SHP77 (cell line): ENCODE results near the gene INSL3.

Experiments
- DNase-seq, 2 experiments: peaks; one replicate each; lab custom pipeline; 2025; lab: John Stamatoyannopoulos, UW

INSL3 gene

GRCh38 chr19:17821190-17821589 is at the start of gene INSL3:
Gene INSL3, minus strand, starts transcription at chr19:17821519. Its CDS starts 13 bp downstream, at chr19:17821506.
- DNase-seq = no peak

DNA sequence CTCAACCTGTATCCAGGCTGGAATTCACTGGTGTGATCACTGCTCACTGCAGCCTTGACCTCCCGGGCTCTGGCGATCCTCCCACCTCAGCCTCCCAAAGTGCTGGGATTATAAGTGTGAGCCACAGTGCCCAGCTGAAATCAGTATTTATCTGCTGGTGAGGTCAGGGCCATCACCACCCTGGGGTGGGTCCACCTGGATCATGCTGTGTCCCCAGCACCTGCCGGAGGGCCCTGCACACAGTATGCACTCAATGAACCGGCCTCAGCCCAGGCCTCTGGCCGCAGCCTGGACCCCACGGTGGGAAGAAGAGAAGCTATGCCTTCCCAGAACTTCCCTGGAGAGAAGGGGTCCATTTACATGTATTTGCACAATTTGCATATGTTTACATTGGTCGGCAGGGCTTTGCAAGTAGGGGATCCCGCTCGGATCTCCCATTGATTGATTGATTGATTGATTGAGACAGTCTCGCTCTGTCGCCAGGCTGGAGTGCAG is 47.8 kb upstream of the INSL3 start:
- DNase-seq = no peak

GRCh38 chr19:17868669-17869068 is 47.4 kb upstream of the INSL3 start:
- no peak for DNase-seq

- no peak for DNase-seq
These were observed 45.7 kb upstream of the INSL3 start for GRCh38 chr19:17866964-17867486.

DNA sequence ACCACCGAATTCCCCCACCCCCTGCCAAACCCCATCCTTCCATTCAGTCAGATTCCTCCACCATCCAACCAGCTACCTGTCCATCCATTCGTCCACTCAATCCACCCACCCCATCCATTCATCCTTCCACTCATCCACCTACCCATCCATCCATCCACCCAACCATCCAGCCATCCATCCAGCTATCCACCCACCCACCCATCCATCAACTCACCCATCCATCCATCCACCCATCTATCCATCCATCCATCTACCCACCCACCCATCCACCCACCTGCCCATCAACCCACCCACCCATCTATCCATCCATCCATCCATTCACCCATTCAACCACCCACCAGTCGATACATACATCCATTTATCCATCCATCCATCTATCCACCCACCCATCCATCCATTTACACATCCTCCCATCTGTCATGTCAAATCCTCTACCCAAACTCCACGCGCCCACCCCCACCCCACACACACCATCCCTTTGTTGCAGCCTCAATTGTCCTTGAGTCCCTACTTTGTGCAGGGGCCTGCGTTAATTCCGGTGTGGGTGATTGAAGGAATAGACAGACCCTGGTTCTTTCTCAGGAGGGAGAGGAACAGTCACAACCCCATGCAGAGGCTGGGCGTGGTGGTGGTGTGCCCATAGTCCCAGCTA is 45.1 kb upstream of the INSL3 start:
- no peak for DNase-seq

GRCh38 chr19:17865364-17866311 is 44.3 kb upstream of the INSL3 start:
- DNase-seq = no peak

GRCh38 chr19:17863520-17864182 is 42.3 kb upstream of the INSL3 start:
- no peak for DNase-seq

GRCh38 chr19:17862711-17863519 is 41.6 kb upstream of the INSL3 start:
- DNase-seq = no peak

GRCh38 chr19:17861542-17862402 is 40.5 kb upstream of the INSL3 start:
- DNase-seq = no peak

GRCh38 chr19:17860993-17861360 is 39.7 kb upstream of the INSL3 start:
- no peak for DNase-seq

DNA sequence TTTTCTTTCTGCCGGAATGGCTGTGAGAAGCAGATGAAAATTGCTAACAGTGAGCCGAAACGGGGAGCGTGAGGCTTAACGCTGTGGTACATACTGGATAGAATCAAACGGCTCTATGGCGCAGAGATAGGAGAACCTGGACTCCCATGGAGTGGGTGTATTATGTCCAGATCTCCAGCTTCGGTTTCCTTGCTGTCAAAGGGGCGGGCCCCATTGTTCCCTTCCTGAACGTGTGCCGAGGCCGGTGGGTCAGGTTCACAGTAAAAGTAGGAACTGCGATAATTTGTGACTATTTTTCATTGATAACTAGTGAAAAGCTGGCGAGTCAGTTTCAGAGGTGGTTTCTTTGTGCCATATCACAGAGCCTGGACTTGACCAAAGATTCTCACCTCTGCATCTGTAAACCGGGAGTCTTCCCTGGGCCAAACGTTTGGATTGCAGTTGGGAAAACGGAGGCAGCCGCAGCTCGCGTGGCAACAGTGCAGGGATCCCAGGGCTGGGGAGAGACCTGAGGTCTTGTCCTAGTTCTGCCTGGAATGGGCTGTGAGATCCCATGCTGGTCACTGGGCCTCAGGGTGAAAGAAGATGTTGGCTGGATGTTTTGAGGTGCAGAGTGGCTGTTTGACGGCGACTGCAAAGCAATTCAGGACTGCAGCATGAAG is 39.1 kb upstream of the INSL3 start:
- DNase-seq = no peak

- peak; percentile 99 to 100 for DNase-seq
These were observed 38.4 kb upstream of the INSL3 start, which contains the start of gene RPL18A for GRCh38 chr19:17859533-17860330. Gene RPL18A, plus strand, starts transcription at chr19:17859910. Its CDS starts 47 bp downstream, at chr19:17859957.

DNA sequence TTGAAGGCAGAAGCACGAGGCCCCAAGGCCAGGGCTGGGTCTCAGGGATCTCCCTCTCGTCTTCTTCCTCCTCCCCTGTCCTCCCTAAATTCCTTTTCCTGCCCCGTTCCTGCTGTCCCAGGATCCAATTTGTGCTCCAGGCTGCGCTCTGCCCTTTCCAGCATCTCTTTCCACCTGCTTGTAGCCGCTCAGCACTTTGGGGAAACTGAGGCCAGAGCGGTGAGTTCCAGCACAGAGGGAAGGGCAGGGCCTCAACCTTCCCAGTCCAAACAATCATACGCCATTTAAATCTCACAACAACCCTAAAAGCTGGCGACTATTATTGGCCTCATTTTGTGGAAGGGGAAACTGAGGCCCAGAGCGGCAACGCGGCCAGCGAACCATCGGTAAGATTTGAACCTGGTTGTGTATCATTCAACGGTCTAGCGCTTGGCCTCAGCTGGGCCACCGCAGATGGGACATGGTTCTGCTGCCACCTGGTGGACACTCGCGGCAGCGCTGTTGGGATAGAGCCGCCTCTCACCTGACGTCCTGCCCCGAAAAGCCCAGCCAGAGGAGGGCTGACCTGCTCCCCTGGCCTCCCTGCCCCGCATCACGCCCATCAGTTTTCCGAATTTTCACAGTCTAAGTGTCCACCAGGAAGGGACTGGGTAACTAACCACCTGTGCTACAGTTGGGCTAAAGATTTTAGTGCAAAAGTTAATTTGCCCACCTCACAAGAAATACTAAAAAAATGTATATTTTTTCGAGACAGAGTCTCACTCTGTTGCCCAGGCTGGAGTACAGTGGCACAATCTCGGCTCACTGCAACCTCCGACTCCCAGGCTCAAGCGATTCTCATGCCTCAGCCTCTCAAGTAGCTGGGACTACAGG is 34.2 kb upstream of the INSL3 start:
- DNase-seq = peak; percentile 41 to 55

DNA sequence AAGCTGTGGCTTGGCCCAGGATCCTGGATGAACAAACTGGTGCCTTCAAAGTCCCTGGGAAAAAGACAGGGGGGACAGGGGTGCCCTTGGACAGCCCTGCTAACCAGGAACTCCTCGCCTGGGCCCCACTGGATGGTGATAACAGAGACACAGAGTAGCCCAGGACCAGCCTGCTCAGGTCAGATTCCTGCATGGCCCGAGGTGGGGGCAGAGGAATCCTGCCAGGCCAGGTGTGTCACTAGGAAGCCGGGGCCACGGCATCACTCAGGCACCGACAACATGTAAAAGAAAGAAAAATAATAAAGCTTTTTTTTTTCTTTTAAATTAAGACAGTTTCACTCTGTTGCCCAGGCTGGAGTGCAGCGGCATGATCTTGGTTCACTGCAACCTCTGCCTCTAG is 32.7 kb upstream of the INSL3 start:
- DNase-seq = no peak

GRCh38 chr19:17848595-17849292 is 27.4 kb upstream of the INSL3 start:
- DNase-seq = no peak

DNA sequence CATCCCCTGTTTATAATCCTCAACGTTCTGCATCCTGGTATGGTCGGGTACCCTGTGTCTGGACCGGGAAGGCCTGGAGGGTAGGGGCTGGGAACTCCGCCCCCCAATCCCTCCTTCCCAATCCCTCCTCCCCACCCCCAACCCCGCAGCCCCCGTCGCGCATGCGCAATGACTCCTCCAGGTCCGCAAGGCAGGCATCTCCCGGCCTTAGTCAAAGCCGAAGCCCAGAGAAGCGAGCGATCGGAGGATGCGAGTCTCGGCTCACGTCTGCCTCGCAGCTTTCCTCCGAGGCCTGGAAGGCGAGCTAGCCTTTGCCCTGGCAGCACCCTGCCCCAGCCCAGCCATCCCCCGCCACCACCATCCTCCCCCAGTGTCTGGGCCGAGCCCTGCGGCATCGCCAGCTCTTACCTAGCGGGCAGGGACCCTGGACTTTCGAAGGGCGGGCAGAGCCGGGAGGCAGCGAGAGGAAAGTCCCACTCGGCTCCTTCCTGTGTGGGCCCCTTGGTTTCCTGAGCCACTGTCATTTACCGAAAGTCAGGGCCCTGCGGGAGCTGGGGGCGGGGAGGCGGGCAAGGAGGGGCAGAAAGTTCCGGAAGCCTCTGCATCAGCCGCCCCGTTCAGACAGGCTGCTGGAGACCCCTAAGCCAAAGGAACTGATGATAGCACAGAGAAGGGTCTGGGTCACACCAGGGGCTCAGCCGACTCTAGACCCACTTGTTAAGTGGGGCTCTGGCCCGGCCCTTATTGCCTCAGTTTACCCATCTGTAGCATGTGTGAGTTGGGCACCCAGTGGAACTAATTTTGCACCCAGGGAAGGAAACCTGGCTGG is 26.4 kb upstream of the INSL3 start, which contains the start of gene JAK3:
Gene JAK3, minus strand, starts transcription at position 445 of the 829 bp plus-strand sequence. CDS start 3,565 bp downstream, outside the sequence.
- DNase-seq = no peak
